Testis (tissue), 3 donors: ENCODE measurements around the gene SCMH1. TPM values are rescaled to one million over a fixed set of nuclear protein-coding genes. Genes with fewer than 3 reads are reported as not detected.

ENCODE experiments used
- DNase-seq: peaks from one replicate; pipeline ENCODE4 v3.0.0-alpha.2; 2019
- H3K27ac ChIP-seq, 2 donors: fragments of 200-600 bp; sonication (generic); one replicate each; pipeline ENCODE4 v1.5.1; 2019
- H3K27me3 ChIP-seq: fragments of 200-600 bp; sonication (generic); one replicate; pipeline ENCODE4 v1.5.1; 2019
- H3K36me3 ChIP-seq: fragments of 200-600 bp; sonication (generic); one replicate; pipeline ENCODE4 v1.5.1; 2017; ENCODE audit warnings: low read depth; ENCODE audit errors: missing control alignments
- H3K4me1 ChIP-seq: fragments of 200-600 bp; sonication (generic); one replicate; pipeline ENCODE4 v1.5.1; 2019
- H3K4me3 ChIP-seq, 2 donors: fragments of 200-600 bp; sonication (generic); one replicate each; pipeline ENCODE4 v1.5.1; 2017 to 2019
- H3K9me3 ChIP-seq: fragments of 200-600 bp; sonication (generic); one replicate; pipeline ENCODE4 v1.5.1; 2017
- CTCF ChIP-seq, 3 experiments: fragments of 450-650 bp in 2 of 3; fragments of 200-600 bp in 1 of 3; sonication (generic) in 1 of 3; IDR thresholded peaks; one replicate each; pipeline ENCODE4 v1.5.1; 2016 to 2019; ENCODE audit warnings: antibody characterized with exemption in 3 of 3, mild to moderate bottlenecking in 2 of 3, moderate library complexity in 1 of 3
- POLR2A ChIP-seq: fragments of 450-650 bp; IDR thresholded peaks from one replicate; pipeline ENCODE4 v1.6.1; 2017; ENCODE audit warnings: antibody characterized with exemption, mild to moderate bottlenecking, moderate library complexity
- WGBS, 2 donors: methylation state at CpG; one replicate each; pipeline ENCODE4 v1.1.5; 2018; 5-methylcytosine and 5-hydroxymethylcytosine counted together
- intact Hi-C: fragments of 100-400 bp; cut with DNase I; formaldehyde crosslinking; loops from one replicate; pipeline ENCODE4 v1.15.1; 2023; ENCODE audit warnings: low total_unique reads
- polyA plus RNA-seq: library from polyadenylated mRNA; stranded (reverse); fragments of 350-450 nt; fragmentation: Illumina TruSeq; extraction: RNeasy Lipid Tissue Mini Kit (QIAGEN cat#74804); gene quantifications from one replicate; pipeline ENCODE4 v1.2.3, GENCODE V29; 2014; ENCODE audit warnings: low read depth, low replicate concordance; ENCODE audit not compliant: insufficient read depth
- total RNA-seq, 2 donors: library from RNA; depleted of rRNA; stranded (reverse); fragments of >200 nt; gene quantifications; one replicate each; pipeline ENCODE4 v1.2.3, GENCODE V29; 2016

SCMH1 gene
- total and polyA plus RNA-seq, 3 donors from 2014 or later = 60.8 to 79.7 (median 79.0) TPM

- intact Hi-C loops = no loop called here
- DNase-seq = no peak
- H3K36me3 ChIP-seq = no peaks in the 10 kb centered on the region
- H3K27me3 ChIP-seq = no peaks in the 10 kb centered on the region
- H3K4me3 ChIP-seq = peak overlapping the region; percentile 66 to 76
- H3K9me3 ChIP-seq = no peaks in the 10 kb centered on the region
- no peak for TF ChIP-seq POLR2A
- TF ChIP-seq CTCF (IDR thresholded peaks at IDR 0.05) = no peak
- WGBS, 2 donors = 30 to 68% methylated on average over 5 to 17 of the region's 17 CpGs
- H3K4me1 ChIP-seq = peaks cover 15% of the 10 kb centered on the region
- H3K27ac ChIP-seq = peak overlapping the region; percentile 93 to 96
These were observed 263.2 kb downstream of the SCMH1 start for GRCh38 chr1:40978886-40979240.

GRCh38 chr1:40977716-40978115, 264.4 kb downstream of the SCMH1 start:
- peaks cover 9% of the 10 kb centered on the region for H3K4me1 ChIP-seq
- intact Hi-C loops = no loop called here
- no peak for TF ChIP-seq POLR2A
- TF ChIP-seq CTCF (IDR thresholded peaks at IDR 0.05) = no peak
- no peak overlapping the region for H3K4me3 ChIP-seq
- WGBS, 2 donors = 88 to 94% methylated on average over 1 of the region's 1 CpG
- no peaks in the 10 kb centered on the region for H3K27me3 ChIP-seq
- no peak for DNase-seq
- no peaks in the 10 kb centered on the region for H3K9me3 ChIP-seq
- no peaks in the 10 kb centered on the region for H3K36me3 ChIP-seq
- H3K27ac ChIP-seq = no peak overlapping the region

Other genes starting within 250 kb of the SCMH1 start
- gene SLFNL1, start 220.6 kb downstream of the SCMH1 start, total RNA-seq = 10 to 100 TPM; 23.4 to 96.8 TPM
- gene SLFNL1, start 220.6 kb downstream of the SCMH1 start, polyA plus RNA-seq = 85.4 TPM
- 1 to 10 TPM; 3.8 to 4.5 TPM for gene FOXO6, start 119.1 kb upstream of the SCMH1 start, total RNA-seq
- gene FOXO6, start 119.1 kb upstream of the SCMH1 start, polyA plus RNA-seq = 2.4 TPM
- gene EDN2, start 242.4 kb upstream of the SCMH1 start, total RNA-seq = not detected
- not detected for gene EDN2, start 242.4 kb upstream of the SCMH1 start, polyA plus RNA-seq